ENCODE measurements around the gene NTSR1.

The NTSR1 gene

DNA sequence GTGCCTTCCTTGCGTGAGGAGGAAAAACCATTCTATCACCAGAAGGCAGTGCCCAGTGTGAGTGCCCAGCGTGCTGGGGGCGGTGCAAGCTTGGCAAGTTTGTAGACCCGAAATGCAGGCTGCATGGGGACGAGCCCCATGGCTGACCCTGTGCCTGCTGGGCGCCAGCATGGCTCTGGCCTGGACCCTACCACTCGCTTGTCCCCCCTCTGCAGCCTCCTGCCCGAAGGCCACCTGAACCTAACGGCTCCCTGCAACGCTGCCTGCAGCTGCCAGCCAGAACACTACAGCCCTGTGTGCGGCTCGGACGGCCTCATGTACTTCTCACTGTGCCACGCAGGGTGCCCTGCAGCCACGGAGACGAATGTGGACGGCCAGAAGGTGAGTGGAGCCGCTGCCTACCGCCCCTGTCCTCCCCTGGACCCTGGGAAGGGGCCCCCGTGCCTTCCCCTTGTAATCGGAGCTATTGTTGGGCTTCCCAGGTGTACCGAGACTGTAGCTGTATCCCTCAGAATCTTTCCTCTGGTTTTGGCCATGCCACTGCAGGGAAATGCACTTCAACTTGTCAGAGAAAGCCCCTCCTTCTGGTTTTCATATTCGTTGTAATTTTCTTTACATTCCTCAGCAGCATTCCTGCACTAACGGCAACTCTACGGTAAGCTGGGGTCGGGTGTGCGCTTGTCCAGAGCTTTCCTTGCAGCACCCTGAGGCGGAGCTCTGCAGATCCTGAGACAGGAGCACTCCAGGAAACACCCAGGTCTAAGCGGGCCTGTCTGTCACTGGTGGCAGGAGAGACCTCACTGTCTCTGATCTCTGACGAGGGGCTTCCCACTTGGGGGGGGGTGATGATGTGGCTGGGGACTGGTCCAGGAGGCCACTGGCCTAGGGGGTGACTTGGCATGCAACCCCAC is 40.9 kb upstream of the NTSR1 start:
- no peak for DNase-seq (ENCODE audit: low read depth)
- in situ Hi-C loops (cut with HindIII; ENCODE audit: low sequenced_read_pairs): loop anchor here (5.0 to 10.0 kb wide), 2 partner anchors 40 to 117 kb away; partner anchors contain the start of gene NTSR1
- TF ChIP-seq, protein P1, sequence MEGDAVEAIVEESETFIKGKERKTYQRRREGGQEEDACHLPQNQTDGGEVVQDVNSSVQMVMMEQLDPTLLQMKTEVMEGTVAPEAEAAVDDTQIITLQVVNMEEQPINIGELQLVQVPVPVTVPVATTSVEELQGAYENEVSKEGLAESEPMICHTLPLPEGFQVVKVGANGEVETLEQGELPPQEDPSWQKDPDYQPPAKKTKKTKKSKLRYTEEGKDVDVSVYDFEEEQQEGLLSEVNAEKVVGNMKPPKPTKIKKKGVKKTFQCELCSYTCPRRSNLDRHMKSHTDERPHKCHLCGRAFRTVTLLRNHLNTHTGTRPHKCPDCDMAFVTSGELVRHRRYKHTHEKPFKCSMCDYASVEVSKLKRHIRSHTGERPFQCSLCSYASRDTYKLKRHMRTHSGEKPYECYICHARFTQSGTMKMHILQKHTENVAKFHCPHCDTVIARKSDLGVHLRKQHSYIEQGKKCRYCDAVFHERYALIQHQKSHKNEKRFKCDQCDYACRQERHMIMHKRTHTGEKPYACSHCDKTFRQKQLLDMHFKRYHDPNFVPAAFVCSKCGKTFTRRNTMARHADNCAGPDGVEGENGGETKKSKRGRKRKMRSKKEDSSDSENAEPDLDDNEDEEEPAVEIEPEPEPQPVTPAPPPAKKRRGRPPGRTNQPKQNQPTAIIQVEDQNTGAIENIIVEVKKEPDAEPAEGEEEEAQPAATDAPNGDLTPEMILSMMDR (IDR thresholded peaks at IDR 0.05; ENCODE audit: low read depth, low read length, missing control alignments): no peak
- no peak overlapping the region for H3K4me3 ChIP-seq (ENCODE audit: low read depth, low read length)

GRCh38 chr20:62668441-62669027 is 40.1 kb upstream of the NTSR1 start:
- TF ChIP-seq, protein P1 (IDR thresholded peaks at IDR 0.05; ENCODE audit: low read depth, low read length, missing control alignments): peak; percentile 87
- in situ Hi-C loops (cut with HindIII; ENCODE audit: low sequenced_read_pairs): loop anchor here (5.0 to 10.0 kb wide), 2 partner anchors 39 to 116 kb away; partner anchors contain the start of gene NTSR1
- peak; percentile 57 for DNase-seq (ENCODE audit: low read depth)
- no peak overlapping the region for H3K4me3 ChIP-seq (ENCODE audit: low read depth, low read length)

DNA sequence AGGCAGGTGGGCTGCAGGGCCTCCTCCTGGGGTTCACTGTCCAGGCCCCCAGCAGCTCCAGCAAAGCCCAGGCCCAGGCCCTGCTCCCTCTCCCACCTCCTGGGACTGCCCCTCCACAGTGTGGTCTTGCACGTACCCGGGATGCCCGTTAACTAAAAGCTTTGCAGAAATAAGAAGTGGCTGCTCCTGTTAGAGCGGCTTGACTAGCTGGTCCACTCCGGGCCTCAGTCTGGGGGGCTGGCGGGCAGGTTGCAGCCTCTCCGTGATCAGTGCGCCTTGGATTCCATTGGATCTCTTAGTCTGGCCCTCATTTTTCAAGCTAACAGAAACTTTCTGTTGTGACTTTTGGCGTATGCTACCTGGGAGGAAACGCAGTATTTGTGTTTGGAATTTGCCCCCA is 39.4 kb upstream of the NTSR1 start:
- no peak overlapping the region for H3K4me3 ChIP-seq (ENCODE audit: low read depth, low read length)
- no peak for DNase-seq (ENCODE audit: low read depth)
- in situ Hi-C loops (cut with HindIII; ENCODE audit: low sequenced_read_pairs): loop anchor here (5.0 to 10.0 kb wide), 2 partner anchors 38 to 116 kb away; partner anchors contain the start of gene NTSR1
- TF ChIP-seq, protein P1 (IDR thresholded peaks at IDR 0.05; ENCODE audit: low read depth, low read length, missing control alignments): no peak

DNA sequence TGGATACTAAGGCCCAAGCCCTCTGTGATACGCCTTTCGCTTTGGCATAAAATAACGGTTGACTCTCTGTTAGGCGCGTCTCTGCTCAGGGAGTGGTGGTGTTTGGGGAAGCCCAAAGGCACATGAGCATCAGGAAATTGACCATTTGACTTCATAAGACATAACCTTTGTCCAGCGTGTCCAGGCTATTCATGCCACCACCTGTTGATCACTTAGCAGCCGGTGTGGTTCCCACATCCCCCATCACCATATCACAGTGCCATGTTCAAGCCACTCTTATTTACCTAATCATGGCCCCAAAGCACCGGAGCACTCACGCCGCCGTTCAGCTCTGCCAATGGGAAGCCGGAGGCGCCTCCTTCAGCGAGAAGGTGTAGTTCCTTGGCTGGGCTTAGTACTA is 38.5 kb upstream of the NTSR1 start:
- no peak for DNase-seq (ENCODE audit: low read depth)
- in situ Hi-C loops (cut with HindIII; ENCODE audit: low sequenced_read_pairs): no loop called here
- TF ChIP-seq, protein P1 (IDR thresholded peaks at IDR 0.05; ENCODE audit: low read depth, low read length, missing control alignments): no peak
- H3K4me3 ChIP-seq (ENCODE audit: low read depth, low read length): no peak overlapping the region

DNA sequence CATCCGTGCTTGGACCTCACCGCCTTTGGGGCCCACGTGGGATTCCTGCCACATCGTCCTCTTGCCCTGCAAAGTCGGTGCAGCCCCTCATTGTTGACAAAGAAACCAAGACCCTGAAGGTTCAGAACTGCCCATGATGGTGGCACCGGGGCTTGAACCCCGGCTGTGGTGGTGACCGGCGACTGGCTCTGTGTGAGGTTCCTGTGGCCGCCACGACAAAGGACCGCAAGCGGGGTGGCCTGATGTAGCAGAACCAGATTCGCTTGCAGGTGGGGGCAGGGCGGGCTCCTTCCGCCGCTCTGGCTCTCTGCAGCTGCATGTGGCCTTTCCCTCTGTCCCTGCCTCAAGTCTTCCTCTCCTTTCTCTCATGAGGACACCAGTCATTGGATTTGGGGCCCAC is 37.6 kb upstream of the NTSR1 start:
- TF ChIP-seq, protein P1 (IDR thresholded peaks at IDR 0.05; ENCODE audit: low read depth, low read length, missing control alignments): no peak
- in situ Hi-C loops (cut with HindIII; ENCODE audit: low sequenced_read_pairs): no loop called here
- DNase-seq (ENCODE audit: low read depth): no peak
- H3K4me3 ChIP-seq (ENCODE audit: low read depth, low read length): no peak overlapping the region

DNA sequence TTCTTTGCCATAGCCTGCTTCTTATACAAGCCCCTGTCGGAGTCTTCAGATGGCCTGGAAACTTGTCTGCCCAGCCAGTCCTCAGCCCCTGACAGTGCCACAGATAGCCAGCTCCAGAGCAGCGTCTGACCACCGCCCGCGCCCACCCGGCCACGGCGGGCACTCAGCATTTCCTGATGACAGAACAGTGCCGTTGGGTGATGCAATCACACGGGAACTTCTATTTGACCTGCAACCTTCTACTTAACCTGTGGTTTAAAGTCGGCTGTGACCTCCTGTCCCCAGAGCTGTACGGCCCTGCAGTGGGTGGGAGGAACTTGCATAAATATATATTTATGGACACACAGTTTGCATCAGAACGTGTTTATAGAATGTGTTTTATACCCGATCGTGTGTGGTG is 36.9 kb upstream of the NTSR1 start:
- no peak overlapping the region for H3K4me3 ChIP-seq (ENCODE audit: low read depth, low read length)
- in situ Hi-C loops (cut with HindIII; ENCODE audit: low sequenced_read_pairs): no loop called here
- TF ChIP-seq, protein P1 (IDR thresholded peaks at IDR 0.05; ENCODE audit: low read depth, low read length, missing control alignments): no peak
- no peak for DNase-seq (ENCODE audit: low read depth)
